ENCODE results near the gene MRPS6. TPM values are rescaled to one million over a fixed set of nuclear protein-coding genes. Genes with fewer than 3 reads are reported as not detected.

The MRPS6 gene
- total and polyA plus RNA-seq, 10 of the 15 experiments (the other 5 are each of a cell fraction or from before 2014, with no cell fraction given), result 32.5 to 232 (median 90.3) TPM

DNA sequence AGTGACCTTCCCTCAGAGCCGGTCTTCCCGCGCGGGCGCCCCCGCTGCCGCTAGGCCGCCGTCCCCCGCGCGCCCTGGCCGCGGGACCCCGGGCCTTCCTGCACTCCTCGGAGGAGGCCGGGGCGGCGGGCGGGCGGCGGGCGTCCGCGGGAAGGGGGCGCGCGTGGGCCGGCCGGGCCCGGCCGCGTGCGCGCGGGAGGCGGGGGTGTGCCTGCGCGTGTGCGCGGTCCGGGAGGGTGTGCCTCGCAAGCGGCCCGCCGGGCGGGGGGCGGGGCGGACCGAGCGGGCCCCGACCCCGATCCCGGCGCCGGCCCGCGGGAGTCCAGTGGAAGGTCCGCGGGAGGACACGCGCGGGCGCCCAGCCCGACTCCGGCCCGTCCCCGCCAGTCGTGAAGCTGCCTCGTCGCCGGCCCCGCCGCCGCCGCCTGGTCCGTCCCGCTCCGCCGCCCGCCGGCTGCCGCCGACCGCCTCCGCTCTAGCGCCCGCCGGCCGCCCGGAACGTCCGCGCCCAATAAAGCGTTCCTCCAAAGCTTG is 438 bp downstream of the MRPS6 start (continued):
- TF ChIP-seq ZBTB4 (CRISPR knock-in tag; IDR thresholded peaks at IDR 0.05), result no peak
- peak; percentile 15 for TF ChIP-seq SMARCA5 (IDR thresholded peaks at IDR 0.05)
- TF ChIP-seq SPI1 (IDR thresholded peaks at IDR 0.05; ENCODE audit: borderline replicate concordance, insufficient read depth, low read depth, low read length), result no peak
- 0 out of 2 replicates have a peak, but pooled peaks have one; percentile 46 for TF ChIP-seq DPF2 (IDR thresholded peaks at IDR 0.05)
- TF ChIP-seq EGR1 (IDR thresholded peaks at IDR 0.05; ENCODE audit: borderline replicate concordance in 1 of 2, low read depth in 2 of 2, low read length in 2 of 2), result peak in 1 of 2 experiments; percentile 74; a peak in 1 of 3 replicates
- TF ChIP-seq, protein P1, sequence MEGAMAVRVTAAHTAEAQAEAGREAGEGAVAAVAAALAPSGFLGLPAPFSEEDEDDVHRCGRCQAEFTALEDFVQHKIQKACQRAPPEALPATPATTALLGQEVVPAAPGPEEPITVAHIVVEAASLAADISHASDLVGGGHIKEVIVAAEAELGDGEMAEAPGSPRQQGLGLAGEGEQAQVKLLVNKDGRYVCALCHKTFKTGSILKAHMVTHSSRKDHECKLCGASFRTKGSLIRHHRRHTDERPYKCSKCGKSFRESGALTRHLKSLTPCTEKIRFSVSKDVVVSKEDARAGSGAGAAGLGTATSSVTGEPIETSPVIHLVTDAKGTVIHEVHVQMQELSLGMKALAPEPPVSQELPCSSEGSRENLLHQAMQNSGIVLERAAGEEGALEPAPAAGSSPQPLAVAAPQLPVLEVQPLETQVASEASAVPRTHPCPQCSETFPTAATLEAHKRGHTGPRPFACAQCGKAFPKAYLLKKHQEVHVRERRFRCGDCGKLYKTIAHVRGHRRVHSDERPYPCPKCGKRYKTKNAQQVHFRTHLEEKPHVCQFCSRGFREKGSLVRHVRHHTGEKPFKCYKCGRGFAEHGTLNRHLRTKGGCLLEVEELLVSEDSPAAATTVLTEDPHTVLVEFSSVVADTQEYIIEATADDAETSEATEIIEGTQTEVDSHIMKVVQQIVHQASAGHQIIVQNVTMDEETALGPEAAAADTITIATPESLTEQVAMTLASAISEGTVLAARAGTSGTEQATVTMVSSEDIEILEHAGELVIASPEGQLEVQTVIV (IDR thresholded peaks at IDR 0.05; ENCODE audit: borderline replicate concordance, partially characterized antibody), result no peak
- TF ChIP-seq MYB (IDR thresholded peaks at IDR 0.05; ENCODE audit: borderline replicate concordance, low read depth, low read length), result no peak
- no peak for TF ChIP-seq ATF3 (IDR thresholded peaks at IDR 0.05; ENCODE audit: borderline replicate concordance, extremely low read depth, low read depth, low read length)
- 0 out of 2 replicates have a peak, but pooled peaks have one; percentile 52 for TF ChIP-seq IKZF1 (conservative IDR thresholded peaks at IDR 0.05)
- 0 out of 2 replicates have a peak, but pooled peaks have one; percentile 18 for TF ChIP-seq SIN3A (IDR thresholded peaks at IDR 0.05; ENCODE audit: low read depth, low read length)
- no peak for TF ChIP-seq ZBTB11 (CRISPR knock-in tag; IDR thresholded peaks at IDR 0.05)
- no peak for TF ChIP-seq TBL1XR1 (IDR thresholded peaks at IDR 0.05; ENCODE audit: low read depth, low read length)

All from GM12878 (cell line).